HFFc6 (cell line): ENCODE measurements around the gene RBFOX2. TPM values are rescaled to one million over a fixed set of nuclear protein-coding genes. Genes with fewer than 3 reads are reported as not detected.

Experiments
- DNase-seq: peaks from one replicate; pipeline ENCODE4 v3.0.0-alpha.2; 2018
- H3K27ac Mint-ChIP-seq: 2 replicates; pipeline ENCODE4 v1.8.0; 2020; ENCODE audit warnings: mild to moderate bottlenecking, mixed read lengths
- H3K27me3 Mint-ChIP-seq: 2 replicates; pipeline ENCODE4 v1.8.0; 2021; ENCODE audit warnings: mild to moderate bottlenecking, moderate library complexity, mixed read lengths; ENCODE audit not compliant: insufficient read depth
- H3K36me3 Mint-ChIP-seq: 2 replicates; pipeline ENCODE4 v1.8.0; 2021; ENCODE audit warnings: low read depth, mixed read lengths
- H3K4me1 Mint-ChIP-seq: 2 replicates; pipeline ENCODE4 v1.8.0; 2020; ENCODE audit warnings: low read depth, mixed read lengths
- H3K4me3 Mint-ChIP-seq: 2 replicates; pipeline ENCODE4 v1.8.0; 2020; ENCODE audit warnings: mild to moderate bottlenecking, moderate library complexity, mixed read lengths
- H3K9me3 Mint-ChIP-seq: 2 replicates; pipeline ENCODE4 v1.8.0; 2020; ENCODE audit warnings: mild to moderate bottlenecking, mixed read lengths
- CTCF ChIP-seq: fragments of 200-600 bp; sonication (generic); IDR thresholded peaks from 2 replicates; pipeline ENCODE4 v1.5.0; 2021; ENCODE audit warnings: antibody characterized with exemption, mild to moderate bottlenecking
- total RNA-seq, 6 experiments: library from RNA; stranded (reverse); fragmentation: NEBNext Ultra II Directional; extraction: Animal tissue kit (Norgen Biotek cat#: 25700); gene quantifications; 2 replicates in 1 of 6; 3 replicates in 5 of 6; pipeline ENCODE4 v1.2.3, GENCODE V29; 2021

Gene RBFOX2
- total RNA-seq, 6 experiments from 2014 or later = 139 to 165 (median 155) TPM

- H3K4me3 Mint-ChIP-seq = no peak overlapping the region
- no peaks in the 10 kb centered on the region for H3K4me1 Mint-ChIP-seq
- no peak for TF ChIP-seq CTCF
- H3K9me3 Mint-ChIP-seq = no peaks in the 10 kb centered on the region
- no peak for DNase-seq
- H3K27ac Mint-ChIP-seq = no peak overlapping the region
- H3K27me3 Mint-ChIP-seq = peaks cover 8% of the 10 kb centered on the region
- H3K36me3 Mint-ChIP-seq = no peaks in the 10 kb centered on the region
Measured at GRCh38 chr22:35728639-35729308, 299.9 kb downstream of the RBFOX2 start.

- Mint-ChIP-seq H3K27me3 (peaks cover 8% of the 10 kb centered on the region), H3K36me3 (no peaks in the 10 kb centered on the region), H3K4me3 (no peak overlapping the region), H3K9me3 (no peaks in the 10 kb centered on the region), H3K27ac (no peak overlapping the region), H3K4me1 (peaks cover 6% of the 10 kb centered on the region; the same call in 1 of the 2 replicates)
- DNase-seq = no peak
- no peak for TF ChIP-seq CTCF
Measured at GRCh38 chr22:35727436-35727835, 301.2 kb downstream of the RBFOX2 start.

GRCh38 chr22:35726933-35727332, 301.7 kb downstream of the RBFOX2 start:
- Mint-ChIP-seq H3K4me1 (peaks cover 6% of the 10 kb centered on the region; the same call in 1 of the 2 replicates), H3K36me3 (no peaks in the 10 kb centered on the region), H3K4me3 (no peak overlapping the region), H3K27ac (no peak overlapping the region), H3K9me3 (no peaks in the 10 kb centered on the region), H3K27me3 (peaks cover 4% of the 10 kb centered on the region)
- no peak for TF ChIP-seq CTCF
- no peak for DNase-seq

GRCh38 chr22:35726398-35726797, 302.2 kb downstream of the RBFOX2 start:
- Mint-ChIP-seq H3K36me3 (no peaks in the 10 kb centered on the region), H3K27ac (no peak overlapping the region), H3K4me3 (no peak overlapping the region), H3K4me1 (peaks cover 6% of the 10 kb centered on the region; the same call in 1 of the 2 replicates), H3K9me3 (no peaks in the 10 kb centered on the region), H3K27me3 (peaks cover 2% of the 10 kb centered on the region)
- no peak for TF ChIP-seq CTCF
- no peak for DNase-seq

GRCh38 chr22:35725521-35725920, 303.1 kb downstream of the RBFOX2 start:
- peaks cover 6% of the 10 kb centered on the region; the same call in 1 of the 2 replicates for H3K4me1 Mint-ChIP-seq
- no peak for DNase-seq
- H3K9me3 Mint-ChIP-seq = no peaks in the 10 kb centered on the region
- no peaks in the 10 kb centered on the region for H3K36me3 Mint-ChIP-seq
- H3K27ac Mint-ChIP-seq = no peak overlapping the region
- no peak overlapping the region for H3K4me3 Mint-ChIP-seq
- TF ChIP-seq CTCF = no peak
- no peaks in the 10 kb centered on the region; the same call in none of the 2 replicates for H3K27me3 Mint-ChIP-seq
